Left colon (tissue), 2 donors: ENCODE measurements around the gene POP5. TPM values are rescaled to one million over a fixed set of nuclear protein-coding genes. Genes with fewer than 3 reads are reported as not detected.
A peak's percentile ranks its signal among the peaks of the same experiment; 100 is the strongest.

Experiments used
- ATAC-seq: fragments of 200-7000 bp; cut with Tn5 transposase; one replicate; pipeline ENCODE4 v1.9.1; 2020; ENCODE audit warnings: mild to moderate bottlenecking, moderate library complexity
- DNase-seq, 2 donors: peaks; one replicate each; pipeline ENCODE4 v3.0.0-alpha.2; 2020
- intact Hi-C, 2 donors: fragments of 100-400 bp; cut with DNase I in 1 of 2; cut with micrococcal nuclease in 1 of 2; formaldehyde crosslinking; loops; one replicate each; pipeline versions ENCODE4 v1.11.2 to v1.14.0; 2022; cut with DNase I, micrococcal nuclease
- total RNA-seq, 2 donors: library from RNA; stranded (reverse); fragmentation: NEBNext Ultra II Directional; extraction: Animal tissue kit (Norgen Biotek cat#: 25700); gene quantifications; one replicate each; pipeline ENCODE4 v1.2.1, GENCODE V29; 2021
- donor health status: DM: no; HTN: no; CAD: no.
- donor health status: DM: yes; HTN: yes; CAD: no.

POP5 gene
- total RNA-seq, 2 donors from 2014 or later, result 28.5 to 34.5 TPM

- DNase-seq, result no peak
- intact Hi-C loops, result no loop called here
- no peak for ATAC-seq
Measured at GRCh38 chr12:120592121-120593049, 11.2 kb upstream of the POP5 start.

- DNase-seq (peak; percentile 59 to 79), ATAC-seq (peak; percentile 98)
- intact Hi-C loops, result no loop called here
Measured at GRCh38 chr12:120590741-120591407, 9.7 kb upstream of the POP5 start.

DNA sequence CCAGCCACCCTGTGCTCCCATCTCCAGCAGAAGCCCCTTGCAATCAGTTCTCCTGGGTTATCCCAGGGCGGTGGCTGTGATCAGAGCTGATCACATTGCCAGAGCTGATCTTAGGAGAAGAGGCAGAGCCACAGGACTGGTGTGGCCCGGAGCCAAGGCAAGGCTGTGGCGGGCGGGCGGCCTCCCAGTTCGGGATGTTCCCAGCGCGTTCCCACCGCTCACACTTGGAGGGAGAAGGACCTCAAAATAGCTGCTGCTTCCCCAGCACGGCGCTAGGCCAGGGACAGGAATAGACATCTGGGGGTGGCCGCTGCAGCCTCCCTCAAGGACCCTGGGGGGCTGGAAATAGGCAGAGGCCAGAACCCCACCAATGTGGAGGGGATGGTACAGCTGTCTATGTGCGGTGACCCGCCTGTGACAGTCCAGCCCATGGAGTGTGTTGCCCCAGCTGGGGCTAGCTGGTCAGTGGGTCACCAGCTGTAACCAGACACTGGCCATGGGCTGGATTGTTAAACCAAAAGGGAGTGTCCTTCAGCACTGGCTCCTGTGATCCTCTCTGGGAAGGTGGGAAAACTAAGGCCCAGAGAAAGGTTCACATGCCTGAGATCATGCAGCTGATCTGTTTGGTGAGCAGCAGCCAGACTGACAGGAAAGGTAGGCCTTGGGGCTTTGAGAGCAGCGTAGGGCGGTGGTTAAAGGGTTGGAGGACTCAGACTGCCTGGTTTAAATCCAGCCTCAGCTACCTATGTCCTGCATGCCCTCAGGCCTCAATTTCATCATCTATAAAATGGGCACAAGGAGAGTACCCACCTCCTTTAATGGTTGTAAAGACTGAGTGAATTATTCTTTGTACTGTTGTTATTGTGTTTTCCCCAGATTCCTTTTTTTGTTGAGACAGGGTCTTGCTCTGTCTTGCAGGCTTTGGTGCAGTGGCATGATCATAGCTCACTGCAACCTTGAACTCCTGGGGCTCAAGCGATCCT is 8.0 kb upstream of the POP5 start:
- peak in 1 of 2 donors; percentile 18 for DNase-seq
- ATAC-seq, result no peak
- intact Hi-C loops, result loop anchor here in 1 of 2 donors (10.0 kb wide), 2 partner anchors 56 to 386 kb away; partner anchors contain the start of genes CABP1 and HNF1A

GRCh38 chr12:120588371-120588770 is 7.2 kb upstream of the POP5 start:
- no peak for ATAC-seq
- intact Hi-C loops, result loop anchor here in 1 of 2 donors (10.0 kb wide), 2 partner anchors 56 to 386 kb away; partner anchors contain the start of genes CABP1 and HNF1A
- no peak for DNase-seq

- intact Hi-C loops, result loop anchor here in 1 of 2 donors (10.0 kb wide), 2 partner anchors 58 to 388 kb away; partner anchors contain the start of genes CABP1 and HNF1A
- DNase-seq, result no peak
Measured at GRCh38 chr12:120586860-120587259, 5.7 kb upstream of the POP5 start.

GRCh38 chr12:120586206-120586605 is 5.0 kb upstream of the POP5 start:
- DNase-seq, result no peak
- no peak for ATAC-seq
- intact Hi-C loops, result loop anchor here in 1 of 2 donors (10.0 kb wide), 2 partner anchors 59 to 389 kb away; partner anchors contain the start of genes CABP1 and HNF1A

More at GRCh38 chr12:120586860-120587259, 5.7 kb upstream of the POP5 start:
- no peak for ATAC-seq

DNA sequence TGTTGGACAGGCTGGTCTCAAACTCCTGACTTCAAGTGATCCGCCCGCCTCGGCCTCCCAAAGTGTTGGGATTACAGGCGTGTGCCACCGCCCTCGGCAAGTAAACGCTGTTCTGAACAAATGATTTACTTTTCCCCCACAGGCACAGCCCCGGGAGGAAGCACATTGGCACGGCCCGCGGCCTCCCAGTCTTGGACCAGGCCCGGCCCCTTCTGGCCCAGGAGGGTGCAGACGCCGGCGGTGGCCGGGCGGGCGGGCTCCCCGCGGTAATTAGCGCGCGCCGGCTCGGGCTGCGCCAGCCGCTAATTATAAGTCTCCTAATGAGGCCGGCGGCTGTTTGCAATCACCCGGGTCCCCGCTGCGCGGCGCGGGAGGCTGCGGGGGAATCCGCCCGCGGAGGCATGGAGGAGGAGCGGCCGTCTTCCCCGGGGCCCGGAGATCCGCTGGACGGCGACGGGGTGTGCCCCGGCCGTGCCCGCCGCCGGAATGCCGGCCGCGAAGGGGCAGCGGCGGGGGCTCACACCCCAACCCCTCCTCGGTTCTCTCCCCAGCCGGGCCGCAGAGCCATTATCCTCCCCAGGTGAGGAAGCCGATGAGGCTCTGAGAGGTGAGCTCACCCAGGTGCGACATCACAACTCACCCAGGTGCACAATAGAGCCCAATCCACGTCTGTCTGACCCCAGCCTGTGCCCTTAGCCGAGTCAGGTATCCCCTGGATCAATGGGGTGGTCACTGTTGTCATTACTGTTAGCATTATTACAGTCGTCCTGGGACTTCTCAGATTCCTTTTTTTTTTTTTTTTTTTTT is 3.3 kb upstream of the POP5 start:
- ATAC-seq (peak; percentile 65), DNase-seq (peak; percentile 76 to 78)
- intact Hi-C loops, result loop anchor here in 1 of 2 donors (10.0 kb wide), 2 partner anchors 60 to 390 kb away; partner anchors contain the start of genes CABP1 and HNF1A

GRCh38 chr12:120583478-120584030 is 2.4 kb upstream of the POP5 start:
- peak; percentile 65 to 83 for DNase-seq
- intact Hi-C loops, result loop anchor here in 1 of 2 donors (2.0 to 10.0 kb wide), 3 partner anchors 61 to 391 kb away; partner anchors contain the start of genes CABP1 and HNF1A

DNA sequence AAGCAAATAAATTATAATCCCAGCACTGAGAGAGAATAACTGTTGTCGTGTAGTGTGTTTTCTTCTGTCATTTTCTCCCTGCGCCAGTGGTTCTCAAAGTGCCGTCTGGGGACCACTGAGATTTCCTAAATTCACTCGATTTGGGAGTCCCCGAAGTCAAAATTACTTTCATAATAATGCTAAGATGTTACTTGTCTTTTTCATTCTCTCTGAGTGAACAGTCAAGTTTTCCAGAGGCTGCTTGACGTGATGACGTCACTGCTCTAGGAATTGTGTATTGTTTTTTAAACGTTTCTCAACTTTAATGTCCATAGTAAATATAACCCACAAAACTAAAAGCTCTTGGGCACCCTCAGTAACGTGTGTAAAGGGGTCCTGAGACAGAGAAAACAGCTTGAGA is 796 bp upstream of the POP5 start:
- no peak for ATAC-seq
- intact Hi-C loops, result loop anchor here in 1 of 2 donors (2.0 to 10.0 kb wide), 3 partner anchors 63 to 393 kb away; partner anchors contain the start of genes CABP1 and HNF1A

More at GRCh38 chr12:120583478-120584030, 2.4 kb upstream of the POP5 start:
- ATAC-seq, result peak; percentile 30

DNA sequence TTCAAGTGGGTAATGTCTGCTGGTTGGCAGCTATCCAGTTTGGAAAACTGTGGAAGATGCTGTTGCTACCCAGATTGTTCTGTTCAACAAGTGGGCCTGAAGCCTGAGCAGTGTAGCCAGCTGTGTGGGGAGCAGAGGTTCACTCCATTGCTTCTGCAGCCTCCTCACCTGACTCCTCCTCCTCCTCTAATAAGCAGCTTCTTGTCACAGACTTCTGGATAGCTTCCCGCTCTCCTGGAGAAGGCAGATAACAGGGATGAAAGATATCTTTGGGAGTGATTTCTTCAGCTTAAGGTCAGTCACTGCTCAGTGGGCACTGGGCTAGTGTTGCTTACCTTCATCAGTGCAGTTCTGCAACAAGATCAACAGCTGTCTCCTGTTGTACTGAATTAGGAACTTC is 2.0 kb downstream of the POP5 start:
- intact Hi-C loops, result no loop called here
- ATAC-seq, result no peak
- DNase-seq, result no peak

More for the DNA sequence above, 796 bp upstream of the POP5 start:
- no peak for DNase-seq

DNA sequence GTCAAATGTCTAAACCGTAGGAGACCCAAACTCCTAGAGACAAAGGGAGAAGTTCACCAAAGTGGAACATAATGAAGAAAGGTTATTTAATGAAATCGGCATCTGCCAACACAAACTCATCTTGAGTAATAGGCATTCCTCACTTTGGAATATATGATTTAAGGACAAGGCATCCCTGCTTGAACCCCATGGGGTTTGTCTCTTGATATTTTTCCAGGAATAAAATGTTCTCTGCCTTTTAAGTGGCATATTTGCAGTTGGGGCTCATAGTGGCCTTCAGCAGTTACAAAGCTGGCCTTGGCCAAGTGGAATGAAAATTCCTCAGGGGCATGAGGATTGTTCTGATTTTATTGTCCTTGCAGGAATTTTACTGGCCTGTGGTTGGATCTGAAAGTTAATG is 7.1 kb downstream of the POP5 start:
- no peak for ATAC-seq
- no peak for DNase-seq
- intact Hi-C loops, result no loop called here

GRCh38 chr12:120573560-120573959 is 7.6 kb downstream of the POP5 start:
- intact Hi-C loops, result no loop called here
- no peak for ATAC-seq
- DNase-seq, result no peak

DNA sequence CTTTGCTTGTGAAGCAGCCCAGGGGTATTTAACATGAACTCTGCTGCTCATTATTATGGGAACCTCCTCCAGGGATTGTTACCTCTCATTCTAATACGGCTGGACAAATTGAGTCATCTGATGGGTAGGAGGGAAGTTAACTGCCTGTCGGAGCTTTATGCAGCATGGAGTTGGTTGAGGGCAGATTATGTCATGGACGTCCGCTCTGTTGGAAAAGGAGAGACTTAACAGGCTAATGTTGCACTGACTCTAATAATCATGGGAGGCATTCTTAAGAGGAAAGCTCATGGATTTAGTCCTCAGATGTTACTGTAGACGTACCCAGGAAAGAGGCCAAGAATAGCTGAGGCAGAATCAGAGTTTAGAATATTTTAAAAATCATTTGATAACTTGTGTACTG is 9.9 kb downstream of the POP5 start:
- no peak for ATAC-seq
- no peak for DNase-seq
- intact Hi-C loops, result no loop called here

GRCh38 chr12:120563495-120563894 is 17.7 kb downstream of the POP5 start:
- ATAC-seq (peak; percentile 19), DNase-seq (no peak)
- intact Hi-C loops, result no loop called here

DNA sequence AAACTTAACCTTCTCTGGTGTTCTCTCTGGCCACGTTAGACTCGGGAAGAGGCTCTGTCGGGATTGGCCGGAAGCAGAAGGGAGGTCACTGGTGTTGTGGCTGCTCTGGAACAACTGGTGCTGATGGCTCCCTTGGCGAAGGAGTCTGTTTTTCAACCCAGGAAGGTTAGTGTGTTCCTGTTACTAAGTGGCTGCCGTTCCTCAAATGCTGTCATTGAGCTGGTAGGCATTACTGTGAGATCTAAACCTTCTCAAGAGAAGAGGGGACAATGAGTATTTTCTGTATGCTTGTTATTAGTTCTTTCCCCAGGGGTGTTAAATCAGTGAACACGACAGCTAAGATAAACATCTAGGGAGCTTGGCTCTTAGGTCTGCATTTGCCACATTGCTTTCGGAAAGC is 18.3 kb downstream of the POP5 start:
- DNase-seq, result peak in 1 of 2 donors; percentile 45
- intact Hi-C loops, result no loop called here
- no peak for ATAC-seq

DNA sequence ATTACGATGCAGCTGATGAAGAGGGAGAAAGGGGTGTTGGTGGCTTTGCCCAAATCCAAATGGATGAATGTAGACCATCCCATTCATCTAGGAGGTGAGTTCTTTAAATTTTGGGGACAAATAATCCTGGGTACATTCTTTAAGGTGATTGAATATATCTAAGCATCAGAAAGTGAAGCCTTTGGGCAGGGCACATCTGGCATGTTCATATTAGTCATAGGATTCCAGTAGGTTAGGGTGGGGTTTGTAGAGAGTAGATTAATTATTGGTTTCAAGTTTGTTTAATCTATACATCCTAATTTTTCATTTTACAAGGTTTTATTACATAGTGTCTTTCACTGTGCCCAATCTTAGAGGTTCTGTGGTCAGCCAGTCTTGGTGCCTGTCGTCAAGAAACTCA is 23.6 kb downstream of the POP5 start:
- DNase-seq (no peak), ATAC-seq (no peak)
- intact Hi-C loops, result no loop called here

DNA sequence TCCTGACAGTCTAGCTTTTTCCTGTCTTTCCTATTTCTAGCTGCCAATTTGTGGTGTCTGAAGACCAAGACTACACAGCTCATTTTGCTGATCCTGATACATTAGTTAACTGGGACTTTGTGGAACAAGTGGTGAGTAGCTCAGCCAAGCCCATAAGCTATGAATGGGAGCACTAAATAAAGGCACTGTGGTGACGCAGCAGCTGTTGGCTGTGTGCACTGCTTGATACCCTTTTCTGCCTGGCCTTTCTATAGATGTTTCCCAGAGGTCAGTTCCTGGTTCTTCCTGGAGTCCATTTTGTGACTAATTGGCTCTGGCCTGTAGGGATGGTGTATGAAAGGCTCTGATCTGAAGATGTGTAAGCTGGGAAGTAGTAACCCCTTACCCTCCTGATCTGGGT is 26.5 kb downstream of the POP5 start:
- no peak for DNase-seq
- ATAC-seq, result no peak
- intact Hi-C loops, result no loop called here
